ENCODE measurements around the gene N4BP2L1.

Gene N4BP2L1

DNA sequence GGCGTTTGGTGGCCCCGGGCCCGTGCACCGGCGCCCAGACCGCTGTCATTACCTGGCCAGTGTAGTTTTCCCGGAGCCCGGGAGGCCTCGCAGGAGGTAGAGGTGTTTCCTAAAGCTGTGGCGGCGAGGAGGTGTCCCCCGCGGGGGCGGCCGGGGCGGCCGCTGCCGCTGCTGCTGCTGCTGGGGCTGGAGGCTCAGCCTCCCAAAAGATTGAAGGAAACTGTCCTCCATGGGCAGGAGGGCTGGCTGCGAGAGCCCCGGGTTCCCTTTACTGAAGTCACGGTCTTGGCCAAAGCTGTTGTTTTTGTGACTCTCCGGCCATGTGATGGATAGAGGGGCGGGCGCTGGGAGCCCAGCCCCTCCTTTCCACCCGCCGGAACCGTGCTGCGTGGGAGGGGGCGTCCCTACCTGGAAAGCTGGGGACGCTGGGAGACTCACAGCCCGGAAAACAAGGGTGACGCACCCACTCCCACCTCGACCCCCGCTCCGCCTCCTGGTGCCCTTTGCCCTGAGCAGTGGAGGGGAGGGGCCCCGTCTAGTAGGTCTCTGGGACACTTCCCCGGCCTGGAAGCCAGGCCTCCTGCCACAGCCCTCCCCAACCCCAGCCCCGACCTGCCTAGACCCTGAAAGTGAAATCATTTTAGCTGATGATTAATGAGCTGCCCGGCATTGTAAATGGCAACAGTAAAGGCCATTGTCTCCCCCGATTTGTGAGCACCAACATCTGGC lies at the start of gene N4BP2L1:
TSS of gene N4BP2L1 (minus strand) at position 279 of the 729 bp plus-strand sequence. CDS start at position 231, 48 bp downstream.
- peak; percentile 78 for DNase-seq (ENCODE audit: low read depth)

DNA sequence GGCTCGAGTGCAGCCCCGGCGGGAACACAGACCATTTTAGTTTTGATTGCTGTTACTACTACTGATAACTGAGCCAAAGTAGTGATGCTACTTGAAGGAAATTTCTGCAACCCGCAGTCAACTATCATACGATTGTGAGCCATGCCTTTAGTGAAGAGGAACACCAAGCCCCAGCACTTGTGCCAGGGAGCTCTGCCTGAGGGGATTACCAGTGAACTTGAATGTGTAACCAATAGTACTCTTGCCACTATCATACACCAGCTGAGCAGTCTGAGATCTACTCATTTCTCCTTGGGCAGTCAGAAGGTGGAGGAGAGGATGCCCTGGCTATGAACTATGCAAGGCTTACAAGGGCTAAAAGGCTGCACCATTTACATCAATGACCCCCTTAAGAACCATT lies 49.0 kb upstream of the N4BP2L1 start:
- no peak for DNase-seq (ENCODE audit: low read depth)

DNA sequence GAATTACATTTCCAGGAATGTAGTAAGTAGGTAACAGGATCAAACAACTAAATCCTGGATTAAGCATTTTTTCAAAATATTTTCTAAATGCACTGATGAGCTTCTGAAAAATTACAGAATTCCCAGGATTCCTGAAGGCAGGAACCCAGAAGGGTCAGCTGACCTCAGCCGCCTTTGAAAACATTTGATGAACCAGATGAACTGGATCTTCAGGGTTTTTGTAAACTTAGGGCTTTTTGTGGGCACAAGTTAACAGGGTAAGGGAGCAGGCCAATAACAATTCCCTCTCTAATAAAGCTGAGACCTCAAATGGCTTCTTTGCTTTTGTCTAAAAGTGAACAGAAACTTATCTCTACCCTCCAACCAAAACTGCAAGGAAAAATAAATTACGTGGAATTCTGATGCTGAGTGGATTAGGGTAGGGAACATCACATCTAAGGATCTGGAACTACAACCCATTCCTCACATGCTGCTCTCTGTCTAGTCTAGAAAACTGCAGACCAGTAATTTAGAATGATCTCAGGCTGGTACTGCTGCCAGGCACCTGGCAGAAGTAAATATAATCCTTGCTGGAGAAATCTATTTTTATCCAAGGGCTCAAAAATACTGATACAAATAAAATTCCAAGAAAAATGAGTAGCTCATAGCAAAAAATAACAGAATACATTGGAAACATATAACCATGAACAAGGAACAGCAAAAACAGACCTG lies 48.2 kb upstream of the N4BP2L1 start:
- DNase-seq (ENCODE audit: low read depth), result no peak

DNA sequence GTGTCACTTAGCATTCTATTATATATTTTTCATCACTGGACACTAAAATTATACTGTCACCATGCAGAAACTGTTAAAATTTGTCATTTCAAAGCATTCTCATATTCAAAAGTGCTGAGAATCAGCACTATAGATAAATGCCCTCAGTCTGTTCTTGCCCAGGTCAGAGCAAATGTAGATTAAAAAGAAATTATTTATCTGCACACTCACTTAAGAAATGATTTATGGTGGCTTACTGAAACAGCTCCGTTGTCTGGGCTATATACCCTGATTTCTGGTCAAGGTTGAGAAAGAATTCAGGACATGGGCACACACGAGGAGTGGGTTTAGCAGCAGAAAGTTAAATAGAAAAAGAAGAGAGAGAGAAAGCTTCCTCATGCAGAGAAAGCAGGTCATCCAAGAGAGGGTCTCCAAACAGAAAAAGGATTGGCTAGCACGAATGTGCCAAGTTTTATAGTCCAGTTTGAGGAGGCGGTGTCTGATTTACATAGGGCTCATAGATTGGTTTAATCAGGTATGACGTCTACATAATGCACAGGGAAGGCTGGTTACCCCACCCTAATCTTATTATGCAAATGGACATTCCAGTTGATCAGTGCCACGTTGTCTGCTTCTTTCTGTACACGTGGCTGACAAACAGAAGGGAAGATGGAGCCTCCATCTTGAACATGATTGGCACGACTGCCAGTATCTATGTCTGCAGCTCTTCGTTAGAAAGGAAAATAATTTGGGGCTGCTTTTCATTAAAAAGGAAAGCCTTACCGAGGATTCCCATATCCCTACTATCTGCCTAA lies 47.3 kb upstream of the N4BP2L1 start:
- no peak for DNase-seq (ENCODE audit: low read depth)

DNA sequence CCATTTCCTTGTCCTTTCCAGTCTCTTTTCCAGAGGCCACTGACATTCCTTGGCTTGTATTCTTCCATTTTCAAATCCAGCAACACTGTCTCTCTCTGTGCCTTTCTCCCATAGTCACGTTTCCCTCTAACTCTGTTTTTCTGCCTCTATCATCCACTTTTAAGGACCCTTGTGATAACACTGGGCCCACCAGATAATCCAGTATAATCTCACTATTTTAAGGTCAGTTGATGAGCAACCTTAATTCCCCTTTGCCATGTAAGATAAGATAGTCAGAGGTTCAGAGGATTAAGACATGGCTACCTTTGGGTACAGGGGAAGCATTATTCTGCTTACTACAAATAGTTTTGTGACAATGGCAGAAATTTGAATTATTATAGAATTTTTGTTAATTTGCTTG lies 45.7 kb upstream of the N4BP2L1 start:
- no peak for DNase-seq (ENCODE audit: low read depth)

DNA sequence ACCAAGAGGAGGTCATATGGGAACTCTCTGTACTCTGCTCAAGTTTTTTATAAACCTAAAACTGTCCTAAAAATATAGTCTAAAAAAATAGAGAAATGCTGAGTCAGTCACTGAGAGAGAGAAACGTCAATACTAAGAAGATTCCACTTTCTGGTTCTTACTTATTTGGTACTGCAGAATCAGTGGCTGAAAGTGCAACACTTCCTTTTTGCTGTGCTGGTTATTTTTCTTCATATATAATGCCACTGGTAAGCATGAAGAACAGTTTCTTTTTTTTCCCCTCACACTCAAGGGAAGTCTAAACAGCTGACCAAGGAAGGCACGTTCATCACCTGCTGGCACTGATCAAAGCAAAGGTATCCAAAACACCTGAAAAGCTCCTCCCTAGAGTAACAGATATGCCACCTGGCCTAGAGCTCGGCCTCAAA lies 44.3 kb upstream of the N4BP2L1 start:
- no peak for DNase-seq (ENCODE audit: low read depth)

DNA sequence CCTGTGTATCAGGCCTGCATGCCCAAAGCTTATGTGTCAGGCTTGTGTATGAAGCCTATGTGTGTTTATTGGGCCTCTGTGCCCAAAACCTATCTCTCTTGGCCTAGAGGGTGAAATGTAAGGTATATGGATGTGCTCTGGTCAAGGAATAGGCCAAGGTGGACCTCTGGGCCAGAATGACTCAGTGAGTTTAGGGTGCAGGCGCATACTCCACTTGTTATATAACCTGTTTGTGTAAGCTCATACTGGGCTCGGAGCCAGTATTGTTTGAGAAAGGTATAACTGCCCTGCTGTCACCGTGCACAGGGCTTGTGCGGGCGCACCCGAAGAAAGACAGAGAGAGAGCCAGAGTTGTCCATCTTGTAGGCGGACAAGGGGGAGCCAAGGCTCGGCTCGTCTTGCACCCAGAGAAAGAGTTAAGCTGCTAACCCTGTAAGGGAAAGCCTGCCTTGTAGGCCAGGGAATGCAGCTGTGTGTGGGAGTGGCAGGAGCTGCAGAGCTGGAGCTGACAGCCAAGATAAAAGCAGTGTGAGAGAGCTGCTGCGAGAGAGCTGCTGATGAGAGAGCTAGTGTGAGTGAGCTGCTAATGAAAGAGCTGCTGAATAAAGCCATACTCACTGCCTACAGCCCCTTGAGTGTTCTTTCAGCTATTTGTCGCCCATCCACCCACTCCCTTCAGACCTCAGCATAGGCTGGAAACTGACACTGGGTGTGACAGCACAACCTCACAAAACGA lies 43.4 kb upstream of the N4BP2L1 start:
- DNase-seq (ENCODE audit: low read depth), result no peak

DNA sequence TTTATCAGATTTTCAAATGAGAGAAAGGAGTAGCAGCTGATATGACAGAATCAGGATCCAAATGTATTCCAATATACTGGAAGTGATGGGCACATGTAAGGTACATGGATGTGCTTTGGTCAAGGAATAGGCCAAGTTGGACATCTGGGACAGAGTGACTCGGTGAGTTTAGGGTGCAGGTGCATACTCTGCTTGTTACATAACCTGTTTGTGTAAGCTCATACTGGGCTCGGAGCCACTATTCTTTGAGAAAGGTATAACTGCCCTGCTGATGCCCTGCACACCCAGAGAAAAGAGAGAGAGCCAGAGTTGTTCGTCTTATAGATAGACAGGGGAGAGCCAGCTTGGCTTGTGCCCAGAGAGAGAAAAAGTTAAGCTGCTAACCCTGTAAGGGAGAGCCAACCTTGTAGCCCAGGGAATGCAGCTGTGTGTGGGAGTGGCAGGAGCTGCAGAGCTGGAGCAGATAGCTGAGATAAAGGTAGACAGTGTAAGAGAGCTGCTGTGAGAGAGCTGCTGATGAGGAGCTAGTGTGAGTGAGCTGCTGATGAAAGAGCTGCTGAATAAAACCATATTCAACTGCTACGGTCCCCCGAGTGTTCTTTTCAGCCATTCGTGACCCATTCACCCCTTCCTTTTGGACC lies 40.7 kb upstream of the N4BP2L1 start:
- no peak for DNase-seq (ENCODE audit: low read depth)

DNA sequence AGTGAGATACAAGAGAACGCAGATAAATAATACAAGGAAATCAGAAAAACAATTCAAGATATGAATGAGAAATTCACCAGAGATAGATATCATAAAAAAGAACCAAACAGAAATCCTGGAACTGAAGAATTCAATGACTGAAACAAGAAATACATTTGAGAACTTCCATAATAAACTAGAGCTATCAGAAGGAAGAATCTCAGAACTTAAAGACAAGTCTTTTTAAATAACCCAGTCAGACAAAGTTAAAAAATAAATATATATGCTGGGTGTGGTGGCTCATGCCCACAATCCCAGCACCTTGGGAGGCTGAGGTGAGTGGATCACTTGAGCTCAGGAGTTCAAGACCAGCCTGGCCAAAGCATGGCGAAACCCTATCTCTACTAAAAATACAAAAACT lies 28.7 kb upstream of the N4BP2L1 start:
- no peak for DNase-seq (ENCODE audit: low read depth)

DNA sequence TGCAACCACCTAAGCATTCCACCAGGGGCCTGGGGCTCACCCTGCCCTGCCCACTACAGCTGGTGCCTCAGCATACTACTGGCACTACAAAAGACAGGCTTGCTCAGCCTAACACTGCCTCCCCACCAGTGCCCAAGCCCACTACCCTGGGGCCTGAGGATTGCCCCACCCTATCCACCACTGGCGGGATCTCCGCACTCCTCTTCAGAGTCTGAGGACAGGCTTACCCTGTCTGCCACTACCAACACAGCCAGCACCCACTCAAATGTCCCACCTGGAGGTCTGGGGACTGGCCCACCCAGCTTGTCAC lies 27.6 kb upstream of the N4BP2L1 start:
- no peak for DNase-seq (ENCODE audit: low read depth)

DNA sequence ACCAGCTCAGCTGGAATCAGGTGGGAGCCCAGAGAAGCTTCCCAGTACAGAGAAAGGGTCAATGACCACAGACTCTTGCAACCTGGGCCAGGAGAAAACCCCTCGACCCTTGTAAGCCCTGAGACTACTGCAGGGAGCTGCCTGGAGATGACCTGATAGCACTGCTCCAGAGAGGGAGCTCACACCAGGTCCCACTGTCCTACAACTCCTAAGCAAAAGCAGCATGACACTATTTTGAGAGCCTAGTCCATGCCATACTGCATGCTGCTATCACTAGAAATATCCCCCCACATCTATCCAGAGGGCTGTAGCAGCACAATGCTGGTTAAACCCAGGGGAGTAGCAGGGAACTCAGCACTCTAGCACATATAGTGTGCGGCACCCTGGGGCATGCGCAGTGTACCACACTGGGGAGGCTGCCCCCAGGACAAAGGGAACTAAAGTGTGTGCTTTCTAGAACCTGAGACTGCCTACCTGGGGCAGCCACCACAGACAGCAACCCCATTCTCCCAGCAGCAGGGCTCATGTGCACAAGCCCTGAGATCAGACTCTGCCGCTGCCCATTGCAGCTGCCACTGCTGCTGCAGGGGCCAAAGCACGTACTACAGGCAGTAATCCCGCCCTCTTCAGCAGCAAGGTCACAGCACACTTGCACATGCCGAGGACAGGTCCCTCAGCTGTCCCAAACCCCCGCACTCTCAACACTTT lies 27.1 kb upstream of the N4BP2L1 start:
- DNase-seq (ENCODE audit: low read depth), result no peak

DNA sequence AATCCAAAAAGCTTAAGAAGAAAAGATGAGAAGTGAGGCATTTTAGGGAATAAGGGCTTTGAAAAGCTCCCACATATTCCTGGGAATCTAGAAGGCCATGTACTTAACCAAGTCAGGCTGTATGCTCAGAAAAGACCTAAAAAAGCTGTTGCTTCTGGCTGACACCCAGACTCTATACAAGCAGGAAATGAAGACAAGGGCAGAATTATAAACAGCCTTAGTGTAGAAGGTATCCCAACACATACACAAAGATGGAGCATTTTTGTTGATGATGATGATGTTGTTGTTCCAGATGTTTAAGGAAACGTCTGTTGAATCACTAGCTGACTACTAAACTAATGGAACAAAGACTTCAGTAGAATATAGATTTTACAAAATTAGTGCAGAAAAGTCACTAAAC lies 26.1 kb upstream of the N4BP2L1 start:
- DNase-seq (ENCODE audit: low read depth), result no peak

DNA sequence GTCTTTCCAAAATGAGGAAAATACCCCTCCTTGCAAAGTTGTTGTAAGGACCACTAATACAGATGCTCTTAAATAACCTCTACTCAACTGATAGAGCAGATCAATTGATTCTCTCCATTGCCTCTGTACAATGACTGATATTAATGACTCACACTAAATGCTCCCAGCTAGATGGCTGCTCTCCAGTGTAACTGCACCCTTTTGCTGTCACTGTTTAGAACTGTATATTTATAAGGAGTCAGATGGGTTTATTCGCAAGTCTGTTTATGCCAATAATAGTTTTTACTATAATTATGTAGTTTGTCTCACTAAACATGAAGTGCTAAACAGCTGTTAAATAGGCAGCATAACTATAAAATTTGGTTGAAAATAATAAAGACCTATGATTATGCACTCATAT lies 21.0 kb upstream of the N4BP2L1 start:
- no peak for DNase-seq (ENCODE audit: low read depth)

DNA sequence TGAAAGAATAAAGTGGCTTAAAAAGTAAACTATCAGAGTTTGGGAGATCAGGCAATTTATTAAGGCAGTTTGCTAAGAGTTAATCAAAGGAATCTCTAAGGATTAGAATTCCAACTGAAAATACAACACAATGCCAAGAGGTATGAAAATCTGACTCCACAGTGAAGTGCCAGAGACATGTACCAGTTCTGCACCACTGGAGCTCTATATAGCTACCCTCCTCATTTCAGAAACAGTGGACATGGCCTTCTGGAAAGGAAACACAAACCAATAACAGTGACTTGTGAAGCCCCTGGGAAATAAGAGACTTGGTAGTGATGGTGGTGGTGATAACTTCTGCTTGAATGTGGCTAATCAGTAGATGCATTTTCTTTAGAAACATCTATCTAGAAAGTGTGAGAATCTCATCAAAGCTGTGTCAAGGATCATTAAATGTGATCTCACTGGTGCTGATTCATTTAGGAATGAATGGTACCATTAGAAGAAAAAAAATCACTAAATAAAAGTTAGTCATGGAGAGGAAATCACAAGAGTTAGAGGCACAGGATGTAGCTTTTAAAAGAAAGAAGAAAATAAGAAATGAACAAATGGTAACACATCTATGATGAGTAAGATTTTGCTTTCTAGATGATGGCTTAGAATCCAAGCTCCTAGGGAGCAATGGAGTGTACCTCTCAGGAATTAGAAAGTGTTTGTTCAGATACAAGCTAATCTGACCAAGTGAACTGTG lies 20.1 kb upstream of the N4BP2L1 start:
- no peak for DNase-seq (ENCODE audit: low read depth)

DNA sequence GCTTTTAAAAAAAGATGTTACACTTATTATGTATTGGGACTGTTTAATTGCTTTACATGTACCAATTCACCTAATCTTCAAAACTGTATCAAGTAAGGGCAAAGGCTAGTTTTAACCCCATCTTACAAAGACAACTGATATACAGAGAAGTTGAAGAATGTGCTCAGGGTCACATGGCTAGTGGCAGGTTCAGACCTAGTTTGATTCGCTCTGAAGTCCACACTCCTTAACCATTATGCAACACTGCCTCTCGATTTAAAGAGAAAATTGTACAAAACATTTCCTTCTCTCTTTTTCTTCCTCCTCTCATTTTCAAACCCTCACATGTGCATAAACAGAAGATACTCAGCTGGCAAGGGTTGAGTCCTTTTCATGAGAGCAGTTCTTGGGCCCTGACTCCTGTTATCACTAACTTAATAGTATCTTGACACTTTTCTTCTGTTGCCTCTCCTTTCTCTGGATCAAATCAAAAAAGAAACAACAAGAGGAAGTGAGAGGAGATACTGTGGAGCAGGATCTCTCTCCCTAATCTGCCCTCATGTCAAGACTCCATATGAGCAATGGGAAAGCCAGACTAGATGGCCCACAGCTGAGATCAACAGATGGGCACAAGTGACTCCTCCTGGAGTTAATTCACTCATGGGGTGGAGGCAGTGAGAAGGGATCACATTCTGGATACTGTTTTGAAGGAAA lies 19.0 kb upstream of the N4BP2L1 start:
- no peak for DNase-seq (ENCODE audit: low read depth)

DNA sequence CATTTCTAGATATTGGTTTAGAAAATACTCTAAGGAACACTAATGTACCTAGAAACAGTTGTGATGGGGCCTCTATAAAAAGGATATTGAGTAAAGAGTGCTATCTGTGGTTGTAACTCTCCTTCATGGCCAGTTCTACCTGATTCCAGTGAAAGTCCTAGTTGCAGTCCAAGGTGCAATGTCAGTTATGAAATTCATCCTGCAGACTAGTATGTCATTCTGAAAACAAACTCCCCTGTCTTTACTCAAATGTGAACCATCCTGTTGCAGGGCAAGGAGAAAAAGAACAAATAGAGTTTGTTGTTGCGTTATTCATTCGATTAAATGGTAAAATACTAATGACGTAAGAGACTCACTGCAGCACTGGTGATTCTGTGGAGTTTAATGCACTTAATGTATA lies 18.3 kb upstream of the N4BP2L1 start:
- no peak for DNase-seq (ENCODE audit: low read depth)

DNA sequence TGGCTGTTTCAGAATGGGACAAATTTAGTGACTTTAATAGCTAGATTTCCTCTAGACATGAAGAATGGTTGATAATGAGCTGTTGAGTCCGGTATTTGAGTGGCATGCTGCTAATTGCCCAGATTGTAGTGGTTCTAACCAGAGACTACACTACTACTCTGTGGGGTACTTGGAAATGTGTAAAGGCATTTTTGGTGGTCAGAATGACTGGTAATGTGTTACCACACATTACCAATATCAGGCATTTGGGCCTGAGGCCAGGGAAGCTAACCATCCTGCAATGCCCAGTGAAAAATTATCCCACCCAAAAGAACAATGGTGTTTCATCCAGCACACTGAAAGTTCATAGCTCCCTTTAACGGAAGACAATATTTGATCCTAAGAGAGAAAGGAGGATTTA lies 17.5 kb upstream of the N4BP2L1 start:
- no peak for DNase-seq (ENCODE audit: low read depth)

DNA sequence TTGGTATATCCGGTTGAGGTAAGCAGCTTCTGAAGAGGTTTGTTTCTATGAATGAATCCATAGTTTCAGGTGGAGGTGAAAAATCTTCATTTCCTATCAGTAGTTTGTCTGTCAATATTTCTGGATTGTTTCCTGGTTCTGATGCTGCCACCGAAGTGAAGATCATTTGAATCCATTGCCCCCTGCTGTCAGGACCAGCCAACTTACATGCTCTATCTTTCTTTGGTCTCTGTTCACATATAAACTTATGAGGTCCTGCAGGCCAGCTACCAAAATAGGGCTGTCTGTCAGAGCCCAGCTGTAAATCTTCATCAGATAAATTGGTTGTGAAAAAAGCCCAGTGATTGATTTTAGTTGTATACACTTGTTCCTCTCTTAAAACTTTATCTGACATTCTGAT lies 15.2 kb upstream of the N4BP2L1 start:
- no peak for DNase-seq (ENCODE audit: low read depth)

DNA sequence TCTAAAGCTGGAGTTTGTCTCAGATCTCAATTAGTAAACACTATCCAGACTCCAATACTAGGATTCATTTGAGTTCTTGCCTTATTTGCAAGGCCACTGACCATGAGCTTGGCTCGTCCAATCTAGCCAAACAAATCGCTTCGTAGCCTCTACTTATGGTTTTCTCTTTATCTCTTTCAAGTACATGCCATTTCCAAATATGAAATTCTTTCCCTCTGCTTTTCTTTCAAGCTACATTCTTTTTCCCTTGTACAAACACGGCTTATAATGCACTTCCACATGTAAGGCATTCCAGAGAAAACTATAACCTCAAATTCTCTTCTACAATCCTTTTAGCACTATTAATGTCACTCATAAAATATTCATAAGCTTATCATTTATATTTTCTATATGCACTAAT lies 10.9 kb upstream of the N4BP2L1 start:
- DNase-seq (ENCODE audit: low read depth), result no peak

DNA sequence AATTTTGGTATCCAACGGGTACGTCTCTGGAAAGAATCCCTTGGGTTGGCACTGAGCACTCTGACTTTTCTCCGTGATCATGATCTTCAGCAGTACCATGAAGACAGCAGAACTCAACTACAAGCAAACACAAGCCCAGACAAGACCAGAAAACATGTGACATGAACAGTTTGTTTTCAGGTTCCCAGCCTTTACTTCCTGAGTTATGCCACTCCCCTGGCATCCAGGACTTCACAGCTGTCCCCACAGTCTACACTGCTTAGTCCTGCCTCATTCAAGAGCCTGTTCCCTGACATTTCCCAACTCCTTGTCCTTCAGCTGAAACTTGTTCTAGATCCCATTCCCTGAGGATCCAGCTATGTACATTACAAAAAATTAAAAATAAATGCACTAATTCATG lies 4.9 kb upstream of the N4BP2L1 start:
- no peak for DNase-seq (ENCODE audit: low read depth)

All from activated T-helper 9 cell treated with anti-CD3 and anti-CD28 coated beads, Interleukin-2, amount 50 U/mL, for 16 hours (primary cell).